DOHH2 (cell line): ENCODE results near the gene NCAN.

Experiments used
- CTCF ChIP-seq: fragments of 200-600 bp; sonication (generic); IDR thresholded peaks from one replicate; pipeline ENCODE4 v1.5.1; 2014; ENCODE audit warnings: antibody characterized with exemption, mild to moderate bottlenecking, low read depth, low read length; ENCODE audit not compliant: poor library complexity, severe bottlenecking
- EZH2phosphoT487 ChIP-seq: fragments of 200-600 bp; sonication (generic); IDR thresholded peaks from 2 replicates; pipeline ENCODE4 v1.6.1; 2017; ENCODE audit warnings: borderline replicate concordance, mild to moderate bottlenecking, antibody characterized with exemption, low read length, moderate library complexity, mixed read lengths

- no peak for TF ChIP-seq EZH2phosphoT487
- no peak for TF ChIP-seq CTCF
Observed at GRCh38 chr19:19234220-19234816, 22.6 kb downstream of the NCAN start.
